LNCAP (cell line): ENCODE data around the gene DDX53.

ENCODE experiments used
- CTCF ChIP-seq: fragments of 450-650 bp; IDR thresholded peaks from 2 replicates; pipeline ENCODE4 v1.5.1; 2017; ENCODE audit warnings: mild to moderate bottlenecking

Gene DDX53

GRCh38 chrX:23012162-23012561 is 12.4 kb downstream of the DDX53 start:
- no peak for TF ChIP-seq CTCF

DNA sequence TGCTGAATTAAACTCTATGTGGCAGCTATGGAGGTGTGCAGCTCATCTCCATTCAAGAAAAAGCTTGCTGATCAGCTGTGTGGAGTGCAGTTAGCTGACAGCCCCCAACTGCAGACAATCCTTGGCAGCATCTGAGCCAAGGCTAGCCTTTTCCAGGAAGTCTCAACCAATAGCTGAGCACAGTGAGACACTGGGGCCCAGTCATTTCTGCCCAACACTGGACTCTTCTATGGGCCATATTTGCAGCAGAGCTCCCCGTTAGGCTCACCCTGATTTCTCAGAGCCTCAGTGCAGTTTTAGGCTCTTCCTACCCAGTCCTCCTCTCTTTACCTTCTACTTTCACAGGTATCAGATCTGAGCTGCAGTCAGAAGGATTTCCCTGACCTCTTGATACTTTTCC is 12.9 kb downstream of the DDX53 start:
- TF ChIP-seq CTCF: no peak

DNA sequence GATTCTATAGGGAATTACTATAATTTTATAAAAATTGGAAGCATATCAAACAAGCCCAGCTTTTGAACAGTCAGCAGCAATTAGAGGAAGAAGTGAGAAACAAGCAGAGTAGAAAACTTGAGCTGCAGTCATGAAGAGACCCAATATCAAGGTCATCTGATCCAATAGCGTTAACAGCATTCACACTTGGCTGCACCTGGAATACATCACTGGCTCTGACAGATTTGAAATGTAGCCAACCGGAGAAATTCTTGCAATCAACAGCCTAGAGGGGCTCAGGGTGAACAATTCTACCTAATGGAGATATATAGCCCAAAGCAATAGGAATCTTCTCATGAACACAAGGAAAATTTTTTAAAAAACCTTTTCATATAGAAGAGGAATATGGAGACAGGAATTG is 13.6 kb downstream of the DDX53 start:
- no peak for TF ChIP-seq CTCF

DNA sequence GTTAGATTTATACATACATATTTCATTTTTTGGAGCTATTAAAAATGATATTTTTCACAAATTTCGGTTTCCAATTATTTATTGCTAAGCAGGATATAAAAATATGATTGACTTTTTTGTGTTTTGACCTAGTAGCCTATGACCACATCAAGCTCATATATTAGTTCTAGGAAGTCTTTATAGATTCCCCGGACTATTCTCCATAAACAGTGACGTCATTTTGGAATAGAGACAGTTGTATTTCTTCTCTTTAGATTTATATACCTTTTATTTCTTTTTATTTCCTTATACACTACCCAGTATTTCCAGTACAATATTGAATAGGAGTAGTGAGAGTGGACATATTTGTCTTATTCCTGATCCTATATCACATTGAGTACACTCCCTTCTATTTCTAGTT is 31.8 kb downstream of the DDX53 start:
- no peak for TF ChIP-seq CTCF

DNA sequence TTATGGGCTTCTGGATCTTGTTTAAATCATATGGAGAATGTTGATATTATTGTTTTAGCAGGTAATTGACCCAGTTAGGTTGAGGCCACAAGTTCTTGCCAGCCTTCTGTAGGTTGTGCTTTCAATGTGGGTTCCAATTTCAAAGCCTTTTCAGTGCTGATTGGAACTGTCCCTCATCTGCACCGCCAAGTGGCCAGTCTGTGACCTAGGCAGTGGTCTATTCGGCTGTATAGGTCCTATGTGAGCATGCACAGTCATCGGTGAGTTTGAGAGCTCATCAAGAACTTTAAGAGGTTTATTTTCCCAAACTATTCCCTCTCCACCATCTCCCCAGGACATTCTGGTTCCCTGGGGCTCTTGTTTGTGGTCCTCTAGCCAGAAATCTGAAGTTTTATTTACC is 35.7 kb downstream of the DDX53 start:
- TF ChIP-seq CTCF: no peak

GRCh38 chrX:23046443-23046842 is 46.7 kb downstream of the DDX53 start:
- no peak for TF ChIP-seq CTCF

GRCh38 chrX:23048806-23049573 is 49.2 kb downstream of the DDX53 start:
- no peak for TF ChIP-seq CTCF

DNA sequence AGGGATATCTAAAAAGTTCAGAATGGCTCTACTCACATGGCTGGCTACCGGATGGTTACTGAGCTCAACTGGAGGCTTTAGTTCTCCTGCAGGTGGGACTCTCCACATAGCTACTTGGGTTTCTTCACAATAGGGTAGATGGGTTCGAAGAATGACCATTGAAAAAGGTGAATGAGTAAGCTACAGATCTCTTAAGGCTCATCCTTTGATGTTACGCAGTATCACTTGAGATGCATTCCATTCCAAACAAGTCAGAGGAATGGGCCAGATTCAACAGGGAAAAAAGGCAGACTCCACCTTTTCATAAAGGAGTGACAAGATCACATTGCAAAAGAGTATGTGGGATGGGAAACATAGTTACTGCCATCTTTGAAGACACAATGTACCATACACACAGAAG is 52.6 kb downstream of the DDX53 start:
- no peak for TF ChIP-seq CTCF
